ENCODE measurements around the gene KANTR. TPM values are rescaled to one million over a fixed set of nuclear protein-coding genes. Genes with fewer than 3 reads are reported as not detected.

Gene KANTR
- total and polyA plus RNA-seq, 9 of the 15 experiments (the other 6 are each of a cell fraction or from before 2014, with no cell fraction given) = 1.0 to 5.7 (median 3.4) TPM

DNA sequence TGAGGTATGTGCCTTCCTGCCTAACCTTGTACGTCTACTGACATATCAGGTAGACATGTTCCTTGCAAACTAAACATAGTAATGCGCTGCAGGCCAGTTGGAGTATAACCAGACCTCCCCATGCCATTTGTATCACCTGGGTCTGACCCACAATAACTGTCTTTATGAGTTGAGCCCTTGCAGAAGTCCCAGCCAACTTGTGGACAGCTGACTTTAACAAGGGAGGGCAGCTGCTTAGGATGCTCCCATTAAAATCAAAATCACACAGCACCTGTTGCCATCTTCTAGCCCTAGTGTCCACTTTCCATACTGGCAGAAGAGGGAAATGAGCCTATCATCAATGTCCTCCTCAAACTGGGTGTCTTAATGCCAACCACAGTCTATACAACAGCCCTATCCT, 41.6 kb downstream of the KANTR start (continued):
- TF ChIP-seq ARHGAP35 (IDR thresholded peaks at IDR 0.05; ENCODE audit: partially characterized antibody) (no peak), NR1H2 (CRISPR knock-in tag; IDR thresholded peaks at IDR 0.05) (no peak), POLR2AphosphoS2 (IDR thresholded peaks at IDR 0.05; ENCODE audit: low read length) (no peak), CREB3 (tag; conservative IDR thresholded peaks at IDR 0.05; ENCODE audit: low read depth) (no peak), ATF7 (IDR thresholded peaks at IDR 0.05) (no peak), NBN (IDR thresholded peaks at IDR 0.05; ENCODE audit: low read depth) (no peak), DDX20 (tag; IDR thresholded peaks at IDR 0.05; ENCODE audit: low read depth) (no peak), FOXJ2 (tag; IDR thresholded peaks at IDR 0.05) (no peak)

- Histone ChIP-seq H3K4me1 (replicated peaks in 1 of 2; ENCODE audit: control insufficient read depth in 2 of 2, insufficient read depth in 2 of 2, low read length in 2 of 2) (no peaks in the 10 kb centered on the region), H3K4me3 (no peak overlapping the region), H3K36me3 (ENCODE audit: control insufficient read depth, insufficient read depth, low read length) (no peaks in the 10 kb centered on the region), H3K27ac (ENCODE audit: extremely low read depth, low read depth, low read length) (no peak overlapping the region), H3K9ac (ENCODE audit: insufficient read depth in 1 of 2, low read depth in 2 of 2, low read length in 2 of 2) (no peak overlapping the region), H3K9me3 (replicated peaks; ENCODE audit: control insufficient read depth, insufficient read depth, low read depth, low read length) (0 out of 2 replicates have a peak, but pooled peaks cover 2% of the 10 kb centered on the region), H2AFZ (ENCODE audit: low read depth, low read length) (no peak overlapping the region), H4K20me1 (replicated peaks; ENCODE audit: control insufficient read depth, insufficient read depth, low read length) (no peaks in the 10 kb centered on the region), H3K27me3 (ENCODE audit: control insufficient read depth in 2 of 2, insufficient read depth in 2 of 2, low read length in 2 of 2) (no peaks in the 10 kb centered on the region), H3K9me1 (ENCODE audit: control insufficient read depth, insufficient read depth, low read length) (no peaks in the 10 kb centered on the region), H3K79me2 (ENCODE audit: control insufficient read depth, insufficient read depth, low read length) (no peaks in the 10 kb centered on the region), H3K4me2 (ENCODE audit: insufficient read depth, low read length) (no peak overlapping the region)
- ATAC-seq = no peak
- in situ Hi-C loops (cut with MboI) = no loop called here
- WGBS (ENCODE audit: insufficient coverage, low coverage, missing lambda C conversion rate) = 75% methylated on average over 1 of the region's 1 CpG
- FAIRE-seq = no peak
- TF ChIP-seq DMBX1 (CRISPR knock-in tag; IDR thresholded peaks at IDR 0.05; ENCODE audit: borderline replicate concordance) (no peak), NCOA1 (IDR thresholded peaks at IDR 0.05; ENCODE audit: low read depth) (no peak), HOMEZ (CRISPR knock-in tag; IDR thresholded peaks at IDR 0.05) (no peak), CHCHD3 (CRISPR knock-in tag; IDR thresholded peaks at IDR 0.05) (no peak), HOXB6 (CRISPR knock-in tag; IDR thresholded peaks at IDR 0.05; ENCODE audit: borderline replicate concordance) (no peak)
- TF ChIP-seq, protein P1, sequence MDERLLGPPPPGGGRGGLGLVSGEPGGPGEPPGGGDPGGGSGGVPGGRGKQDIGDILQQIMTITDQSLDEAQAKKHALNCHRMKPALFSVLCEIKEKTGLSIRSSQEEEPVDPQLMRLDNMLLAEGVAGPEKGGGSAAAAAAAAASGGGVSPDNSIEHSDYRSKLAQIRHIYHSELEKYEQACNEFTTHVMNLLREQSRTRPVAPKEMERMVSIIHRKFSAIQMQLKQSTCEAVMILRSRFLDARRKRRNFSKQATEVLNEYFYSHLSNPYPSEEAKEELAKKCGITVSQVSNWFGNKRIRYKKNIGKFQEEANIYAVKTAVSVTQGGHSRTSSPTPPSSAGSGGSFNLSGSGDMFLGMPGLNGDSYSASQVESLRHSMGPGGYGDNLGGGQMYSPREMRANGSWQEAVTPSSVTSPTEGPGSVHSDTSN (CRISPR knock-in tag; IDR thresholded peaks at IDR 0.05; ENCODE audit: low read depth) = no peak
- TF ChIP-seq, protein P1 (tag; conservative IDR thresholded peaks at IDR 0.05; ENCODE audit: low read depth) = no peak
- DNase-seq (ENCODE audit: extremely low read depth in 1 of 4, low spot score in 3 of 4) = no peak
- BruUV-seq (replicated peaks) = no TSS peak
- CTCF ChIA-PET (ENCODE audit: low intra/inter-chr PET ratio) = no interaction called here
- POLR2A ChIA-PET = interaction anchor here (1.5 kb wide), 1 partner anchor 18 kb away, joined by 3 read pairs; no protein-coding TSS in a partner anchor
- intact Hi-C loops (cut with micrococcal nuclease) = no loop called here
Measured at GRCh38 chrX:53153581-53153980, 59.6 kb downstream of the KANTR start.

Data from K562 (cell line).